Thyroid gland (tissue), 4 donors: ENCODE data around the gene ADAMTS6.

ENCODE experiments used
- POLR2A ChIP-seq, 2 donors: fragments of 450-650 bp; IDR thresholded peaks; one replicate each; pipeline ENCODE4 v1.6.1; 2017; ENCODE audit warnings: antibody characterized with exemption in 2 of 2, mild to moderate bottlenecking in 2 of 2, moderate library complexity in 1 of 2
- TF ChIP-seq, protein P1 (sequence below), 6 experiments: fragments of 200-600 bp in 3 of 6; fragments of 450-650 bp in 3 of 6; sonication (generic) in 3 of 6; IDR thresholded peaks; one replicate each; pipeline ENCODE4 v1.5.1; 2016 to 2019; ENCODE audit warnings: antibody characterized with exemption in 6 of 6, mild to moderate bottlenecking in 2 of 6, inconsistent platforms in 1 of 6, moderate library complexity in 1 of 6

DNA sequence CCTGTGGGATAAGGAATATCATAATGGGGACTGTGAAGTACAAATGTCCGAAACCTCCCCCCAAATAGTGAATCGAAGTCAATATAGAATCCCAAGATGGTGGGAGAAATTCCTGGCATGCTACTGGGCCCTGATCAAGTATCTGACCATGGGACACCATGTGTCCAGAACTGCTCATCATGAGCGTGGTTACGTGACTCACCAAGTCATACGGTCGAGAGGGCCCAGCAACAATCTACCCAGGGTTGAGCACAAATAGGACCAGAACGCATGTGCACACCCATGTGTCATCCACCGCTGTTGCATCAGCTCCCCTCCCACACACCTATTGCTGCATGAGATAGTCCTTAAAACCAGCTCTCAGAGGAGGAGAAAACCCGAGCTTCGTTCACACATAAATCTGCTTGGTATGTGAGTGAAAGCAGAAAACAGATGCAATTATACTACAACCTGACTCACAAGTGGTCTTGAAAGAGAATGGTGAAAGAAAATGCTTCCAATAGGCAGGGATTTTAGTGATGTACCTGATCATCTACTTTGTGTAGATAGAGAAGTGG lies 359.8 kb downstream of the ADAMTS6 start:
- TF ChIP-seq, protein P1, sequence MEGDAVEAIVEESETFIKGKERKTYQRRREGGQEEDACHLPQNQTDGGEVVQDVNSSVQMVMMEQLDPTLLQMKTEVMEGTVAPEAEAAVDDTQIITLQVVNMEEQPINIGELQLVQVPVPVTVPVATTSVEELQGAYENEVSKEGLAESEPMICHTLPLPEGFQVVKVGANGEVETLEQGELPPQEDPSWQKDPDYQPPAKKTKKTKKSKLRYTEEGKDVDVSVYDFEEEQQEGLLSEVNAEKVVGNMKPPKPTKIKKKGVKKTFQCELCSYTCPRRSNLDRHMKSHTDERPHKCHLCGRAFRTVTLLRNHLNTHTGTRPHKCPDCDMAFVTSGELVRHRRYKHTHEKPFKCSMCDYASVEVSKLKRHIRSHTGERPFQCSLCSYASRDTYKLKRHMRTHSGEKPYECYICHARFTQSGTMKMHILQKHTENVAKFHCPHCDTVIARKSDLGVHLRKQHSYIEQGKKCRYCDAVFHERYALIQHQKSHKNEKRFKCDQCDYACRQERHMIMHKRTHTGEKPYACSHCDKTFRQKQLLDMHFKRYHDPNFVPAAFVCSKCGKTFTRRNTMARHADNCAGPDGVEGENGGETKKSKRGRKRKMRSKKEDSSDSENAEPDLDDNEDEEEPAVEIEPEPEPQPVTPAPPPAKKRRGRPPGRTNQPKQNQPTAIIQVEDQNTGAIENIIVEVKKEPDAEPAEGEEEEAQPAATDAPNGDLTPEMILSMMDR (IDR thresholded peaks at IDR 0.05): no peak
- TF ChIP-seq POLR2A (IDR thresholded peaks at IDR 0.05): no peak
